Stimulated activated CD4-positive, alpha-beta T cell treated with anti-CD3 and anti-CD28 coated beads, Interleukin-1b, Interleukin-23, amount 100 ng/mL, for 48 hours (primary cell): ENCODE results near the gene IL12RB2.

ENCODE experiments used
- DNase-seq: peaks from one replicate; pipeline ENCODE4 v3.0.0-alpha.2; 2020

The IL12RB2 gene

GRCh38 chr1:67307251-67308060, at the start of gene IL12RB2:
Gene IL12RB2 (plus strand): TSS chr1:67307873. CDS start chr1:67320369, 12,496 bp downstream.
- DNase-seq: peak; percentile 76

- DNase-seq: peak; percentile 17
Measured at GRCh38 chr1:67261680-67262079, 46.0 kb upstream of the IL12RB2 start.

- no peak for DNase-seq
Measured at GRCh38 chr1:67262735-67263134, 44.9 kb upstream of the IL12RB2 start.

GRCh38 chr1:67264152-67264551, 43.5 kb upstream of the IL12RB2 start:
- no peak for DNase-seq

GRCh38 chr1:67264899-67265298, 42.8 kb upstream of the IL12RB2 start:
- DNase-seq: no peak

GRCh38 chr1:67269061-67269460, 38.6 kb upstream of the IL12RB2 start:
- DNase-seq: no peak

GRCh38 chr1:67270541-67270940, 37.1 kb upstream of the IL12RB2 start:
- DNase-seq: peak; percentile 54

GRCh38 chr1:67273591-67273990, 34.1 kb upstream of the IL12RB2 start:
- no peak for DNase-seq

- DNase-seq: peak; percentile 34
Measured at GRCh38 chr1:67274623-67275325, 32.9 kb upstream of the IL12RB2 start.

- no peak for DNase-seq
Measured at GRCh38 chr1:67280696-67281095, 27.0 kb upstream of the IL12RB2 start.

GRCh38 chr1:67281244-67281643, 26.4 kb upstream of the IL12RB2 start:
- no peak for DNase-seq

- DNase-seq: no peak
Measured at GRCh38 chr1:67285780-67286488, 21.7 kb upstream of the IL12RB2 start.

GRCh38 chr1:67290236-67290635, 17.4 kb upstream of the IL12RB2 start:
- no peak for DNase-seq

GRCh38 chr1:67294836-67295617, 12.6 kb upstream of the IL12RB2 start:
- DNase-seq: no peak

- no peak for DNase-seq
Measured at GRCh38 chr1:67298762-67299161, 8.9 kb upstream of the IL12RB2 start.

GRCh38 chr1:67299296-67299695, 8.4 kb upstream of the IL12RB2 start:
- no peak for DNase-seq

- no peak for DNase-seq
Measured at GRCh38 chr1:67300561-67300960, 7.1 kb upstream of the IL12RB2 start.

GRCh38 chr1:67304023-67304422, 3.6 kb upstream of the IL12RB2 start:
- DNase-seq: no peak

GRCh38 chr1:67306547-67306946, 1.1 kb upstream of the IL12RB2 start:
- DNase-seq: no peak

- no peak for DNase-seq
Measured at GRCh38 chr1:67308136-67308535, 463 bp downstream of the IL12RB2 start.

- no peak for DNase-seq
Measured at GRCh38 chr1:67312615-67313014, 4.9 kb downstream of the IL12RB2 start.

- DNase-seq: no peak
Measured at GRCh38 chr1:67313934-67314671, 6.4 kb downstream of the IL12RB2 start.
